ENCODE data around the gene RNF135.
"Not testable (repeated sequence)": the region's sequence is repeated elsewhere in the genome, so short reads cannot be mapped to it uniquely, and the experiment has no call there.

The RNF135 gene

DNA sequence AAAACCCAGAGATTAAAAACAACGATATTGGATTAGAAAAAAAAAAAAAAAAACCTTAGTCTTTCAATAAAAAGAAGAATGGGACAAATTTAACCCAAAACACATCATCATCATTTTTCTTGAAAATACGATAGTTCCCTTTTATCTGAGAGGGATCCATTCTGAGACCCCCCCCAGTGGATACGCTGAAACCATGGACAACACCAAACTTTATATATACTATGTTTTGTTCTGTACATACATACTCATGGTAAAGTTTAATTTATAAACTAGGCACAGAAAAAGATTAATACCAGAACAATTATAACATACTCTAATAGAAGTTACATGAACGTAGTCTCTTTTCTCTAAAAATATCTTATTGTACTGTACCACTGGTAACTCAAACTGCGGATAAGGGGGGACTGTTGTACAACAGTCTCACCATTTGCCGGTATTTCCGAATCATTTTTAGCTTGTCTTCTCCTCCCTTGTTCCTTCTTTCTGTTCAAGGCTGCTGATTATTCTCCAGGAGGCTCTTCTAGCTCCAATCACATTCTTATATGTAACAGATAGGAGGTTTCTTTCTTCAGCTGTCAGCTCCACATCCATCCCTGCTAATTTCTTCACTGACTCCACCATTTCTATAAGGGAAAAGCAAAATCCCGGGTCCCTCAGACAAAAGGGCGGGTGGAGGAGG is 37.0 kb downstream of the RNF135 start:
- H3K4me3 ChIP-seq (ENCODE audit: low read length), result peak overlapping the region; percentile 58
- DNase-seq (ENCODE audit: low read depth), result no peak
- TF ChIP-seq, protein P1, sequence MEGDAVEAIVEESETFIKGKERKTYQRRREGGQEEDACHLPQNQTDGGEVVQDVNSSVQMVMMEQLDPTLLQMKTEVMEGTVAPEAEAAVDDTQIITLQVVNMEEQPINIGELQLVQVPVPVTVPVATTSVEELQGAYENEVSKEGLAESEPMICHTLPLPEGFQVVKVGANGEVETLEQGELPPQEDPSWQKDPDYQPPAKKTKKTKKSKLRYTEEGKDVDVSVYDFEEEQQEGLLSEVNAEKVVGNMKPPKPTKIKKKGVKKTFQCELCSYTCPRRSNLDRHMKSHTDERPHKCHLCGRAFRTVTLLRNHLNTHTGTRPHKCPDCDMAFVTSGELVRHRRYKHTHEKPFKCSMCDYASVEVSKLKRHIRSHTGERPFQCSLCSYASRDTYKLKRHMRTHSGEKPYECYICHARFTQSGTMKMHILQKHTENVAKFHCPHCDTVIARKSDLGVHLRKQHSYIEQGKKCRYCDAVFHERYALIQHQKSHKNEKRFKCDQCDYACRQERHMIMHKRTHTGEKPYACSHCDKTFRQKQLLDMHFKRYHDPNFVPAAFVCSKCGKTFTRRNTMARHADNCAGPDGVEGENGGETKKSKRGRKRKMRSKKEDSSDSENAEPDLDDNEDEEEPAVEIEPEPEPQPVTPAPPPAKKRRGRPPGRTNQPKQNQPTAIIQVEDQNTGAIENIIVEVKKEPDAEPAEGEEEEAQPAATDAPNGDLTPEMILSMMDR (conservative IDR thresholded peaks at IDR 0.05; ENCODE audit: low read length), result no peak

- TF ChIP-seq, protein P1 (conservative IDR thresholded peaks at IDR 0.05; ENCODE audit: low read length), result no peak
- peak overlapping the region; percentile 58 for H3K4me3 ChIP-seq (ENCODE audit: low read length)
- DNase-seq (ENCODE audit: low read depth), result peak; percentile 56
These were observed 37.7 kb downstream of the RNF135 start for GRCh38 chr17:31008374-31009041.

DNA sequence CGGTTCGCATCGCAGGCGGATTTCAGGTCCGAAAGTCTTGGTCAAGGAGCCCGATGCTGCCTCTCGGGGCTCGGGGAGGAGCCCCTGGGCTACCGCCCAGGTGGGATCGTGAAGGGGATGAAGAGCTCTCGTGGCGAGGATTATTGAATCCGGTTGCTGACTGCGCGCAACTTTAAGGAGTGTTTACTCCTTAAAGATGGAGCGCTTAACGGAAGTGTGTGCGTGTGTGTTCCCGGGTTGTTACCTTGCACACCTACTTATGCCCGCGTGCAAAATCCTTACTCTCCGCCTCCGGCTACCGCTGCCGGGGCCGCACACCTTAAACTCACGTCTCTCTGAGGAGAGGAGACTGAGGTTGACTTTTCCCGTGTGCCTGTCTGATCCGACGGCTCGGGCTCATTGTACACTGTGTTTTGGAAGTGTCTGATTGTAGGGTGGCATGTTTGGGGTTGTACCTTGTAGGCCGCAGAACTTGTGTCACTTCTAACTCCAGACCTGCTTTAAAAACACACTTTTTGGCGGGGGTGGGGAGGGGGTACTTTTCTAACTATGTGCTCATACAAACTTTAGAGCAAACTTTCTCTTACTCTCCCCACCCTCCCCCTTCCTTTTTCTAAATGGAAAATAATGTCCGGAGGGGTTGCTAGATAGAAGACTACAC is 38.3 kb downstream of the RNF135 start:
- DNase-seq (ENCODE audit: low read depth), result peak; percentile 3
- peak overlapping the region; percentile 58 for H3K4me3 ChIP-seq (ENCODE audit: low read length)

DNA sequence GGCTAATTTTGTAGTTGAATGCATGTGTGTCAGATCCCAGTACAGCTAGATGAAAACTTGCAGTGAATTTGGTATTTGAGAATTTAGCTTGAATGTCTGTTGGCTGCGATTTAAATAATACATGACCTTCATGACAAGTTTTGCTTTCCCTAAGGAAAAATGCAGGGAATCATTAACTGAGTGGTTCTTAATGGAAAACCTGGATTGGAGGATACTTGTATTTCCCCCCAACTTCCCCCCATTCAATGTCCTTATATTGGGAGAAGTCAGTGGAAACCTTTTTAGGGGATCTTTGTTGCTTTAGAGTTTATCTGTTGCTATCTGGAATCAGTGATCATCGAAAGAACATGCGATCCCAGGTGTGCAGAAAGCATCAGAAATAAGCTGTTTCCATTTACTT is 39.2 kb downstream of the RNF135 start:
- H3K4me3 ChIP-seq (ENCODE audit: low read length); DNase-seq (ENCODE audit: low read depth): not testable (repeated sequence)

DNA sequence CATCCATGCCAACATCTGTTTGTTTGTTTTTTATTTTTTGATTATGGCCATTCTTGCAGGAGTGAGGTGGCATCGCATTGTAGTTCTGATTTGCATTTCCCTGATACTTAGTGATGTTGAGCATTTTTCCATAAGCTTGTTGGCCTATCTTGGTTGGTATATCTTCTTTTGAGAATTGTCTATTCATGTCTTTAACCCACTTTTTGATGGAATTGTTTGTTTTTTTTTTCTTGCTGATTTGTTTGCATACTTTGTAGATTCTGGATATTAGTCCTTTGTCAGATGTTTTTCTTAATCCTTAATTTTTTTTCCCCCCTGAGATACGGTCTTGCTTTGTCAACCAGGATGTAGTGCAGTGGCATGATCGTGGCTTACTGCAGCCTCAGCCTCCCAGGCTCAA is 43.0 kb downstream of the RNF135 start:
- TF ChIP-seq, protein P1 (conservative IDR thresholded peaks at IDR 0.05; ENCODE audit: low read length), result no peak
- DNase-seq (ENCODE audit: low read depth), result no peak
- no peak overlapping the region for H3K4me3 ChIP-seq (ENCODE audit: low read length)

DNA sequence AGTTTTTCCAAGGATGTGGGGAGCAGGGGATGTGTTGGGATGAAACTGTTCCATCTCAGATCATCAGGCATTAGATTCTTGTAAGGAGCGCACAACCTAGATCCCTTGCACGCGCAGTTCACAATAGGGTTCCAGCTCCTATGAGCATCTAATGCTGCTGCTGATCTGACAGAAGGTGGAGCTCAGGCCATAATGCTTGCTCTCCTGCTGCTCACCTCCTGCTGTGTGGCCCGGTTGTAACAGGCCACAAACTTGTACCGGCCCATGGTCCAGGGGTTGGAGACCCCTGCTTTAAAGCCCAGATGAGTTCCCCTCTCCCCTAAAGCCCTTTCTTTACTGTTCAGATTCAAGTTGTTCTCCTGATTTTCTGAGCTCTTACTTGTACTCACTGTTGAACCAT is 44.8 kb downstream of the RNF135 start:
- DNase-seq (ENCODE audit: low read depth), result no peak
- H3K4me3 ChIP-seq (ENCODE audit: low read length), result no peak overlapping the region
- TF ChIP-seq, protein P1 (conservative IDR thresholded peaks at IDR 0.05; ENCODE audit: low read length), result no peak

- TF ChIP-seq, protein P1 (conservative IDR thresholded peaks at IDR 0.05; ENCODE audit: low read length), result no peak
- H3K4me3 ChIP-seq (ENCODE audit: low read length), result no peak overlapping the region
- no peak for DNase-seq (ENCODE audit: low read depth)
These were observed 48.2 kb downstream of the RNF135 start for GRCh38 chr17:31019004-31019403.

- not testable (repeated sequence) for DNase-seq (ENCODE audit: low read depth); H3K4me3 ChIP-seq (ENCODE audit: low read length)
These were observed 52.3 kb downstream of the RNF135 start for GRCh38 chr17:31023171-31023570.

Data from AG10803 (cell line).